ENCODE results near the gene TRIM25. TPM values are rescaled to one million over a fixed set of nuclear protein-coding genes. Genes with fewer than 3 reads are reported as not detected.

Gene TRIM25
- total and polyA plus RNA-seq, 2 of the 8 experiments (the other 6 are each of a cell fraction or from before 2014, with no cell fraction given): 16.6 to 38.9 TPM

DNA sequence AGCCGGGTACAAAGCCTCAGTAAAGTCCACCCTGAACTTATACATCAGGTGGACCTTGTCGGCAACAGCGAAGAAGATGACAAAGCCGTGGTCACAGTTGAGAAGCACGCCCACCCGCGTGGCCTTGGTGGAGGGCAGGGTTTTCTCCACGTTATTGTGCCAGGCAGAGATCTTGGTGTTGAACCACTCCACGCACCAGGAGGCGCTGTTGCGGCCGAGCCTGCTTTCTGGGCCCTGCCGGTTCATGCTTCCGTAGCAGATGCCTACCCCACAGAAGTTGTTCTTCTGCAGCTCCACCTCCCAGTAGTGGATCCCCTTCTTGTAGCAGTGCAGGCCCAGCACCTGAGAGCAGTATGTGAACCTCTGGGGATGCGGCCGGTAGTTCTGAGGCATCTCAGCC, 22.1 kb downstream of the TRIM25 start (continued):
- 0 out of 4 replicates have a peak, but pooled peaks of 1 of the 2 experiments have one; percentile 40 for TF ChIP-seq SIN3A (conservative IDR thresholded peaks at IDR 0.05 in 1 of 2, IDR thresholded peaks at IDR 0.05 in 1 of 2; ENCODE audit: low read depth in 1 of 2, low read length in 2 of 2)
- no peak for TF ChIP-seq RNF2 (IDR thresholded peaks at IDR 0.05; ENCODE audit: borderline replicate concordance, low read depth, low read length, missing control alignments, poor library complexity, severe bottlenecking)
- TF ChIP-seq MAX (IDR thresholded peaks at IDR 0.05): no peak
- TF ChIP-seq TAF1 (IDR thresholded peaks at IDR 0.05; ENCODE audit: low read depth, low read length): no peak
- TF ChIP-seq ATF3 (IDR thresholded peaks at IDR 0.05; ENCODE audit: insufficient read depth, low read depth, low read length): no peak
- TF ChIP-seq ASH2L (IDR thresholded peaks at IDR 0.05; ENCODE audit: low read length): no peak
- no peak for TF ChIP-seq EZH2 (IDR thresholded peaks at IDR 0.05; ENCODE audit: low read depth, low read length, severe bottlenecking)
- TF ChIP-seq MAFK (IDR thresholded peaks at IDR 0.05; ENCODE audit: low read depth, low read length): no peak
- no peak for TF ChIP-seq CHD7 (IDR thresholded peaks at IDR 0.05; ENCODE audit: insufficient replicate concordance, low read length)

Measured in H1 (cell line).